NCI-H2227 treated with DMSO at 0.1 percent for 48 hours (cell line): Measurements from ENCODE around the gene CRCP.
A peak's percentile ranks its signal among the peaks of the same experiment; 100 is the strongest.
"Not testable (repeated sequence)": the region's sequence is repeated elsewhere in the genome, so short reads cannot be mapped to it uniquely, and the experiment has no call there.

ENCODE experiments used
- DNase-seq: peaks from one replicate; lab custom pipeline; 2025; lab: John Stamatoyannopoulos, UW

The CRCP gene

DNA sequence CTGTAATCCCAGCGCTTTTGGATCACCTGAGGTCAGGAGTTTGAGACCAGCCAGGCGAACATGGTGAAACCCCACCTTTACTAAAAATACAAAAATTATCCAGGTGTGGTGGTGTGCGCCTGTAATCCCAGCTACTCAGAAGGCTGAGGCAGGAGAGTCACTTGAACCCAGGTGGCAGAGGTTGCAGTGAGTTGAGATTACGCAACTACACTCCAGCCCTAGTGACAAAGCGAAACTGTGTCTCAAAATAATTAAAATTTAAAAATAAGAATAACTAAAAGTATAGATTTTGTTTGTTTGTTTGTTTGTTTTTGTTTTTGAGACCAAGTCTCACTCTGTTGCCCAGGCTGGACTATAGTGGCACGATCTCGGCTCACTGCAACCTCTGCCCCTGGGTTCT, 41.4 kb downstream of the CRCP start:
- not testable (repeated sequence) for DNase-seq

DNA sequence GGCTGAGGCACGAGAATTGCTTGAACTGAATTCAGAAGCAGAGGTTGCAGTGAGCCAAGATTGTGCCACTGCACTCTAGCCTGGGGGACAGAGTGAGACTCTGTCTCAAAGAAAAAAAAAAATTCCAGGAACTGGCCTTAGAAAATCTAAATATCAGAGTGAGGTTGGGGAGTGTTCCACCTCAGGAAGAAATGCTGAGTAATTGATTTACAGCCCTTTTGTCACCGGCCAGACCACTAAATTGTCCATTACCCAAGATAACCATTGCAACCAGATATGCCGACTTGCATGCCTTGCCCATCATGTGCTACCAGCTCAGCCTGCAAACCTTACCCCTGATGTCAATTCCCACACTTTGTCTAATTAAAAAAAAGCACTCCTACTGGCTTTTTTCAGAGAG, 42.4 kb downstream of the CRCP start:
- no peak for DNase-seq

DNA sequence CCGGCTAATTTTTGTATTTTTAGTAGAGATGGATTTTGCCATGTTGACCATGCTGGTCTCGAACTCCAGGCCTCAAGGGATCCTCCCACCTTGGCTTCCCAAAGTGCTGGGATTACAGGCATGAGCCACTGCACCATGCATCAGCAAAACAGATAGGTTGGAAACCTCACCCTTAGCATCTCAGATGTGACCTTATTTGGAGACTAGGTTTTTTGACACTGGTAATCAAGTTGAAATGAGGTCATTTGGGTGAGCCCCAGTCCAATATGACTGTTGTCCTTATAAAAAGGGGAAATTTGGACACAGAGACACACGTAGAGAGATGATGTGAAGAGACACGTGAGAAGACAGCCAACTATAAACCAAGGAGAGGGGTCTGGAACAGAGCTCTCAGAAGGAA, 48.0 kb downstream of the CRCP start:
- no peak for DNase-seq

DNA sequence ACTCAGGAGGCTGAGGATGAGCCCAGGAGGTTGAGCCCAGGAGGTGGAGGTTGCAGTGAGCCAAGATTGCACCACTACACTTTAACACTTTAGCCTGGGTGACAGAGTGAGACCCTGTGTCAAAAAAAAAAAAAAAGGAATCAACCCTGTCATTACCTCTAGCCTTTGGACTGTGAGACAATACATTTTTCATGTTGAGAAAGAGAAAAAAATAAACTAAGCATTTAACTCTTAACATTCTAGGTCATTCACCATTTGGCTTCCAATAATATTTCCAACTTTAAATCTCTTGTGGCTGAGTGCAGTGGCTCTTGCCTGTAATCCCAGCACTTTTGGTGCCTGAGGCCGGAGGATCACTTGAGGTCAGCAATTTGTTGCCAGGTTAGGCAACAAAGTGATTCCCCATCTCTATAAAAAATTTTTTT, 48.6 kb downstream of the CRCP start:
- no peak for DNase-seq

DNA sequence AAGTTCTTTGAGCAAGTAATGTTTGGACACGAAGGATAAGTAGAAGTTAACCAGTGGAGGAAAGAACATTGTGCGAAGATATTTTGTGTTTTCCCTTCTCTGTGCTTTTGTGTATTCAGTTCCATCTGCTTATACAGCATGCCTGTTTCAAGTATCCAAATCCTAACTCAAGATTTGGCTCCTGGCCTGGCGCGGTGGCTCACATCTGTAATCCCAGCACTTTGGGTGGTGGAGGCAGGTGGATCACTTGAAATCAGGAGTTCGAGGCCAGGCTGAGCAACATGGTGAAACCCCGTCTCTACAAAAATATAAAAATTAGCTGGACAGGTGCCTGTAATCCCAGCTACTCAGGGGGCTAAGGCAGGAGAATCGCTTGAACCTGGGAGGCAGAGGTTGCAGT, 49.7 kb downstream of the CRCP start:
- no peak for DNase-seq

DNA sequence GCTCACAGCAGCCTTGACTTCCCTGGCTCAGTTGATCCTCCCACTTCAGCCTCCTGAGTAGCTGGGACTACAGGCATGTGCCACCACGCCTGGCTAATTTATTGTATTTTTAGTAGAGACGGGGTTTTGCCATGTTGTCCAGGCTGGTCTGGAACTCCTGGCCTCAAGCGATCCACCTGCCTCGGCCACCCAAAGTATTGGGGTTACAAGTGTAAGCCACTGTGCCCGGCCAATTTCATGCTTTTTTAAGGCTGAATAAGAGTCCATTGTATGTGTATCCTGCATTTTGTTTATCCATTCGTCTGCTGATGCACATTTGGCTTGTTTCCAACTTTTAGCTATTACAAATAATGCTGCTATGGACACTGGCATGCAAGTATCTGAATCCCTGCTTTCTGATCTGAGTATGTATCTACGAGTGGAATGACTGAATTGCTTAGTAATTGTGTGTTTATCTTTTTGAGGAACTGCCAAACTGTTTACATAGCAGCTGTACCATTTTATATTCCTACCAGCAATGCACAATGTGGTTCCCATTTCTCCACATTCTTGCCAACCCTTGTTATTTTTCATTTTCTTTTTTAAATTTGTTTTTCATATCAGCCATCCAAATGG, 53.2 kb downstream of the CRCP start:
- peak; percentile 43 for DNase-seq

DNA sequence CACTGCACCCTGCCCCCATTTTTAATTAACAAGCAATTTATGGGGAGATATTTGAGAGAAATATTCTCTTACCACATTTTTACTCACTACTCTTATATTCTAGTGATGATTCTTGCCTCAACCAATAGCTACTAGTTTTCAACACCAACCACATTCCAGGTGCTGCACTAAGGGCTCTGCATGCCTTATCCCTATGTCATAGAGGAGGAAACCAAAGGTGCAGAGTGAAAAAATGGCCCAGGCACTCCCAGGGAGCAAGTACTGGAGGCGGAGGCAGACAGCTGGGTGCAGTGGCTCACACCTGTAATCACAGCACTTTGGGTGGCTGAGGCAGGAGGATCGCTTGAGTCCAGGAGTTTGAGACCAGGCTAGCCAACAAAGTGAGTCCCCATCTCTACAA, 55.0 kb downstream of the CRCP start:
- DNase-seq, result no peak

DNA sequence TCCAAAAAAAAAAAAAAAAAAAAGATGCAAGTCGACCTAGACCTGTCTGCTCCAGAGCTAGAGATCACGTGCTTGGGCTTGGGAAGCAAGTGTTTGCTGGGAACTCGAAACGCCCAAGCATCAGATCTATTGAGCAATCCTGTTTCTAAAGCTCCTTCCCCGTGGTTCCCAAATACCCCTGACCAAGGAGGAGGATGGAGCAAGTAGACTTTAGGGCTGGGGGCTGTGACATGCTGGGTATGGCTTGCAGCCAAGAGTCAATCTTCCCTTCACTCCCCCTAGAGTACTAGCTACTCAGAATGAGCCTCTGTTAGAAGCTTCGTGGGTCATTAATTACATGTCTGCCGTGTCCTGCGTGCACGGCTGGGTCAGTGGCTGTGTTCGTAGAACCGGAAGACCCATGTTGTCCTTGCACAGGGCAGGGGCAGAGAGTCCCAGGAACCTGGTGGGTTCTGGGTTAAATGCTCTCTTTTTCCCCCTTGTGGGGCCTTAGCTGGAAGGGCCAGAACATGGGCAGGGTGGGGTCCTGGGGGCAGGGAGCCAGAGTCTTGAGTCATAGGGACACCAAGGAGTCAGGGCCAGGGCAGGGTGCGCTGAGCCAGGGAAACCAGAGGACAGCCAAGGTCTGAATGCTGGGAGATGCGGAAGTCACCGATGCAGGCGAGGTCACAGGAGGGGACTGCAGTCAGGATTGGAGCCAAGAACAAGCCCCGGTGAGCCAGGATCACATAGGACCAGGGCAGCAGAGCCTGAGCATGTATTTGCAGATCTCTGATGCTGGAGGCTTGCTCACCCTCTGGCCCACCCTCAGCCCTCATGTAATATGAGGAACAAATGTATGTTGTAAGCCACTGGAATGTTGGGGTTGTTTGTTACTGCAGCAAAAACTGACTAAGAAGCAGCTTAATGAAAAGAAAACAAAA, 55.9 kb downstream of the CRCP start:
- DNase-seq, result peak; percentile 35

DNA sequence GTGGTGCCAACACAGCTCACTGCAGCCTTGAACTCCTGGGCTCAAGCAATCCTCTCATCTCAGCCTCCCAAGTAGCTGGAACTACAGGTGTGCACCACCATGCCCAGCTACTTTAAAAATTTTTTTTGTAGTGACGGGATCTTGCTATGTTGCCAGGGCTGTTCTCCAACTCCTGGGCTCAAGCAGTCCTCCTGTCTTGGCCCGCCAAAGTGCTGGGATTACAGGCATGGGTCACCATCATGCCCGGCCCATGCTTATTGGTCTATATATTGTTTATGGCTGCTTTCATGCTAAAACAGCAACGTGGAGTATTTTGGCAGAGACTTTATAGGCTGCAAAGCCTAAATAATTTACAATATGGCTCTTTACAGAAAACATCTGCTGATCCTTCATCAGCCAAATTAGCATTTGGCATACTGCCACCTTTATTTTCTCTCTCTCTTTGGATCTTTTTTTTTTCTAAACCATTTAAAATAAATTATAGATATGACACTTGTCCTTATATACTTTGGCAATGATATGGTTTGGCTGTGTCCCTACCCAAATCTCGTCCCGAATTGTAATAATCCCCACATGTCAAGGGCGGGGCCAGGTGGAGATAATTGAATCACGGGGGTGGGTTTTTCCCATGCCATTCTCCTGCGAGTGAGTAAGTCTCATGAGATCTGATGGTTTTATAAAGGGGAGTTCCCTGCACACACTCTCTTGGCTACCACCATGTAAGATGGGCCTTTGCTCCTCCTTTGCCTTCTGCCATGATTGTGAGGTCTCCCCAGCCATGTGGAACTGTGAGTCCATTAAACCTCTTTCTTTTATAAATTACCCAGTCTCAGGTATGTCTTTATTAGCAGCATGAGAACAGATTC, 58.1 kb downstream of the CRCP start:
- not testable (repeated sequence) for DNase-seq

DNA sequence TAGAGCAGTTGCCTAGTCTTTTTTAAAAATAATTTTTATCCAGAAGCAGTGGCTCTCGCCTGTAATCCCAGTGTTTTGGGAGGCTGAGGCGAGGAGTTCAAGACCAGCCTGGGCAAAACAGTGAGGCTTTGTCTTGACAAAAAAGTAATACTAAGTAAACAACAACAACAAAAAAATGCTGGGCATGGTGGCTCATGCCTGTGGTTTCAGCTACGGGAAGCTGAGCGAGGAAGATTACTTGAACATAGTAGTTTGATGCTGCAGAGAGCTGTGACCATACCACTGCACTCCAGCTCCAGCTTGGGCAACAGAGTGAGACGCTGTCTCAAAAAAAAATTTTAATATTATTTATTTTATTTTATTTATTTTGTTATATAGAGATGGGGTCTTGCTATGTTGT, 59.2 kb downstream of the CRCP start:
- DNase-seq, result no peak

DNA sequence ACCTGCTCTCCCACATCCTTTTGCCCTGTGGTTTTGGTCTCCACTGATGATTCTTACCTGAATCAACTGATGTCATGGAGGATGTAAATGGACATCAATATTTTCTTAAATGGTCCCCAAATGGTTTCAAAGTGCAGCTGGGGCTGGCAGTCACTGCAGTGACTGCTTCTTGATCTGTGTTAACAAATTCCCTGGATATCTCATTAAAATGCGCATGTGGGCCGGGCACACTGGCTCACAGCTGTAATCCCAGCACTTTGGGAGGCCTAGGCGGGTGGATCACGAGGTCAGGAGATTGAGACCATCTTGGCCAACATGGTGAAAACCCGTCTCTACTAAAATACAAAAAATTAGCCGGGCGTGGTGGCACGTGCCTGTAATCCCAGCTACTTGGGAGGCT, 60.4 kb downstream of the CRCP start:
- not testable (repeated sequence) for DNase-seq

DNA sequence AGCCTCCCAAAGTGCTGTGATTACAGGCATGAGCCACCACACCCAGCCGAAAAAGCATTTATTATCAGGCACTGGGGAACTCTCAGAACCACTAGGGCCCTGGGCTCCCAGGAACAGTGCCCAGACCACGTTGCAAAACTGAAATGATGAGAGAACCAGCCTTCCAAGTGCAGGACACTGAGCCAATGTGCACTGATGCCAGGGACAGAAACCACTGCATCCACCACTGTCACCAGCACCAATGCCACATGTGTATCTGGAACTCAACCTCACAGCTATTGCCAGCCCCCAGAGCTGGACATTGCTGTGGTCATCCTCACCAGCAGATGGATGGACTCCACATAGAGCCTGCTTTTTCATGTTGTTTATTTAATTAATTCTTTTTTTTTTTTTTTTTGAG, 62.3 kb downstream of the CRCP start:
- DNase-seq, result no peak

DNA sequence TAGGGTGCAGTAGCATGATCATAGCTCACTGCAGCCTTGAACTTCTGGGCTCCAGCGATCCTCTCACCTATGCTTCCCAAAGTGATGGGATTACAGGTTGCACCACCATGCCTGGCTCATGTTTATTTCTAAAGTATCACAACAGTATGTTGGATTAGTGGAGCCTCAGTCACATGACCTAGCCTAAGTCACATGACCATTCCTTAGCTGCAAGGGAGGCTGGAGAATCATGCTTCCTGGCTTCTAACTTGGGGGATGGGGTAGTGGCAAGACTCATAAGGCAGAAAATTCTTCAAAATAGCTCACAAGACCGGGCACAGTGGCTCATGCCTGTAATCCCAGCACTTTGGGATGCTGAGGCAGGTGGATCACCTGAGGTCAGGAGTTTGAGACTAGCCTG, 63.6 kb downstream of the CRCP start:
- no peak for DNase-seq

DNA sequence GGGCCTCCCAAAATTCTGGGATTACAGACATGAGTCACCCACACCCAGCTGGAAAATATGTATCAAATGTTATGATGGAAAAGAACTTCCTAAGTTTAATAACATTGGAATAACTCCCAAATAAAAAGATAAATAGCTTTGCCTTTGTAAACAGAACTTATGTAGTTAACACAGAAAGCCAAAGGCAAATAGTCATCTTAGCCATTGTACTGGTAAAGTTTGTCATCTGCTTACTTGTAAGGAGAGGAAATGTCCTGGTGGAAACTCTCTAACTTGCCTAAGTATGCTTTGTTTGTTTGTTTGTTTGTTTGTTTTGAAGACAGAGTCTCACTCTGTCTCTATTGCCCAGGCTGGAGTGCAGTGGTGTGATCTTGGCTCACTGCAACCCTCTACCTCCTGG, 66.7 kb downstream of the CRCP start:
- no peak for DNase-seq

DNA sequence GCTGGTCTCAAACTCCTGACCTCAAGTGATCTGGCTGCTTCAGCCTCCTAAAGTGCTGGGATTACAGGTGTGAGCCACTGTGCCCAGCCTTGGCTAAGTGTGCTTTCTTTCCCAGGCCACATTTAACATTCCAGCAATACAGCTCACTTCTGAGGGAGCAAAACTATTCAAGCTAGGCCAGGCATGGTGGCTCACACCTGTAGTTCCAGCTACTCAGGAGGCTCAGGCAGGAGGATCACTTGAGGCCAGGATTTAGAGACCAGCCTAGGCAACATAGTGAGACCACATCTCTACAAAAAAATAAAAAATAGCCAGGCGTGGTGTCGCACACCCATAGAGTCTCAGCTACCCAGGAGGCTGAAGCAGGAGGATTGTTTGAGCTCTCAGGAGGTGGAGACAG, 67.2 kb downstream of the CRCP start:
- DNase-seq, result no peak

DNA sequence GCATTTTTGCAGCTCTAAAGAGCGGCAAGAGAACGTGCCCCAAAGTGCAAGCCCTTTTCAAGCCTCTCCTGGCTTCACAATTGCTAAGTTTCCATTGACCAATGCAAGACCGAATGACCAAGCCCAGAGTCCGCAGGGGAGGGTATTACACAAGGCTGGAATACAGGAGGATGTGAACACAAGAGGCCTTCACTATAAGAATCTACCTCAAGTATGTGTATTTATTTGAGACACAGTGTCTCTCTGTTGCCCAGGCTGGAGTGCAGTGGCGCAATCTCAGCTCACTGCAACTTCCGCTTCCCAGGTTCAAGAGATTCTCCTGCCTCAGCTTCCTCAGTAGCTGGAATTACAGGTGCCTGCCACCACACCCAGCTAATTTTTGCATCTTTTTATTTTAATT, 68.3 kb downstream of the CRCP start:
- DNase-seq, result no peak

DNA sequence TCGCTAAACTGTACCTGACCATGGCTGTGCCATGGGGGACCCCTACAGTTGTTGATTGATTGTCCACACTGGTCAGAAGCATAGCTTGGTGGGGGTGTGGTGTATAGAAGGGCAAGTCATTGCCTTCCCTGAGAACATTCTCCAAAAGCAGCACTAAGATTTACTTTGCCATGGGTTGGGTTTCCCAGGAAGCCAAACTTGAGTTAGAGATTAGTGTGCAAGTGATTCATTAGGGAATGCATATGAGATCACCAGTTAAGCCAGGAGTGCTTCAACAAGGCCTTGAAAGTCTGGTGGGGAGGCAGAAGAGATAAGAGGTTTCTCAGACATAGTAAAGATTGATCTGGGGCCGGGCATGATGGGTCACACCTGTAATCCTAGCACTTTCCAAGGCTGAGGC, 69.1 kb downstream of the CRCP start:
- no peak for DNase-seq

DNA sequence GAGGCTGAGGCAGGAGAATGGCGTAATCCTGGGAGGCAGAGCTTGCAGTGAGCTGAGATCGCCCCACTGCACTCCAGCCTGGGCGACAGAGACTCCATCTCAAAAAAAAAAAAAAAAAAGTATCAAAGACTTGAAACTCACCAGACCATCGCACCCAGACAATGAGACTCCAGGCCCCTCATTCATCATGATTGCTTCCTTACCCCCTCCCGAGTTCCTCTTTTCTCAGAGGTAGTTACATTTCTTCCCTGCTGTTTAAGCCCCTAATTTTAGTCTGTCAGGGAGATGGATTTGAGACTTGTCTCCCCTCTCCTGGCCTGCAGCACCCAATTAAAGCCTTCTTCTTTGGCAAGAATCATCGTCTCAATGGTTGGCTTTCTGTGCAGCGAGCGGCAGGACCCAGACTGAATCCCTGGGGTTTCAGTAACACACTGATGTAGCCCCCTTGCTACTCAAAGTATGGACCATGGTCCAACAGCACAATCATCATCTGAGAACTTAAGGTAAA, 71.1 kb downstream of the CRCP start:
- no peak for DNase-seq

DNA sequence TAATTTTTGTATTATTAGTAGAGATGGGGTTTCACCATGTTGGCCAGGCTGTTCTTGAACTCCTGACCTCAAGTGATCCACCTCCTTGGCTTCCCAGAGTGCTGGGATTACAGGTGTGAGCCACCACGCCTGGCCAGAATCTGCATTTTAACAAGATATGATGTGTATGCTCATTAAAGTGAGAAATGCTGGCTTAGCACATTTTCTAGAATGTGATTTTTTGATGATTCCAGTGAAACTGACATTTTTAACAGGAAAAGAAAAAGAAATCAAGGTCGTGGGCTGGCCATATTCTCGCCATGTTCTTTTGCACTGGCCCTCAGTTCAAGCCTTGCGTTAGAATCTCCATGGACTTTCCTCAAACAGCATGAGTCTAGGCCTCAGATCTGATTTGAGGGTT, 72.3 kb downstream of the CRCP start:
- no peak for DNase-seq

DNA sequence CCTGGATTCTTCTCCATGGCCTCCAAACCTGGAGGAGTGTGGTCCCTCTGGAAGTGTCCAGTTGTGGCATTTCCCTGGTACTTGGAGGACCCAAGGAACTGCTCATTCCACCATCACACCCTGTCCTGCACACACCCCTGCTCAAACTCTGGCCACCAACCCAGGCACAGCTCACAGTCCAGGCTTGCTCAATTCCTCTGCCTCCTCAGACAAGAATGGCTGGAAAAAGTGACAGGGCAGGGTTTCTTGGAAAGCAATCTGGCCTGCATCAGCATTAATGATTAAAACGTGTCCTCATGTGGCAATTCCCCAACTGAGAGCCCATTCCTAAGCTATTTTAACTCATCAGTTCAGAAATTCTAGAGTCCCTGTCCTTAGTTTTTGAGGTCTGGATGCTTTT, 73.3 kb downstream of the CRCP start:
- no peak for DNase-seq

DNA sequence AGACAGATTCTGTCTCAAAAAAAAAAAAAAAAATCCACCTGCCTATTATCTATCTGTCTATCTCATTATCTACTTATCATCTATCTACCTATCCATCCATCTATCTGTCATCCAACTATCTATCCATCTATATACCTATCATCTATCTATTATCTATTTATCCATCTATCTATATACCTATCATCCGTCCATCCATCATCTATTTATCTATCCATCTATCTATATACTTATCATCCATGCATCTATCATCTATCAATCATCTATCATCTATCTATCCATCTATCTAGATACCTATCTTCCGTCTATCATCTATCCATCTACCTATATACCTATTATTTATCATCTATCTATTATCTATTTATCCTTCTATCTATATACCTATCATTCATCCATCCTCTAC, 74.0 kb downstream of the CRCP start:
- no peak for DNase-seq

DNA sequence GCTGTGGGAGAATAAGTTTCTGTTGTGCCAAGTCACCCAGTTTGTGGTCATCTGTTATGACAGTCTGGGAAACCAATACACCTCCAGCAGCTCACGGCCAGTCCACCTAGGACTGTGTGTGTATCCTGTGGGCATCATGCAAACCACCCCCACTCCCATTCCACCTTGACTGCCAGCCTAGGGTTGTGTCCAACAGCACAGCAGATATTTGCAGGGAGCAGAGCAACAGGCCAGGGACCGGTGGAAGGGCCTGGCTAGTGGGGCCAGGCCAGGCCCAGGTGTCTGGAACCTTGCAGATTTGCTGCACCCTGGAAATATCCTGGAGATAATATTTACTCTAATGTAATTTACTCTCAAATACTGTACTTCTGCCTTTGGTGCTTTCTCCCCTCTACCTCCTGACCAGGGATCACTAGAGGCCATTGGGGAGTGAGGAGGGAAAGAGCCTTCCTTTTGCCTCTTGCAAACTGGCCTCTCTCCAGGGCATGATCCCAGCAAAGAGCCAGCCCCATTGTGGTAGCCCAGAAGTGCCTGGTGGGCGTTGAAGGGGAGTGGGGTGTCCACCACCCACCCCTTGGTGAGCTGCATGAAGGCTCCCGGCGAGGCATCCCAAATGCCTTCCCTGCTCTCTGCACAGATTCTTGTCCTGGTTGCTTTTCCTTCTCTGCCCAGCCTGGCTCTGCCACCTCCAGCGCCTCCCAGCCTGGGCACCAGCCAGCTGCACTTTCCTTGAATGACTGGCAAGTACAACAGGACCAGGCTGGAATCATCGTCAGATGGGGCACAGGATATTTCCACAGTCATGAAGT, 75.3 kb downstream of the CRCP start:
- no peak for DNase-seq
